GM12872 (cell line): ENCODE results near the gene NUP210L.
A peak's percentile ranks its signal among the peaks of the same experiment; 100 is the strongest.

Experiments
- CTCF ChIP-seq: IDR thresholded peaks from 3 replicates; pipeline ENCODE4 v1.5.1; 2011; ENCODE audit warnings: low read depth, mild to moderate bottlenecking, low read length, moderate library complexity; ENCODE audit not compliant: insufficient read depth

Gene NUP210L

GRCh38 chr1:154154534-154155191 is at the start of gene NUP210L:
TSS of gene NUP210L (minus strand) at chr1:154155073.
- TF ChIP-seq CTCF: no peak

- no peak for TF ChIP-seq CTCF
Observed at GRCh38 chr1:154199563-154199879, 44.6 kb upstream of the NUP210L start.

GRCh38 chr1:154198756-154199562 is 44.1 kb upstream of the NUP210L start:
- TF ChIP-seq CTCF: peak; percentile 58

- no peak for TF ChIP-seq CTCF
Observed at GRCh38 chr1:154193821-154194220, 38.9 kb upstream of the NUP210L start.

- no peak for TF ChIP-seq CTCF
Observed at GRCh38 chr1:154192476-154192875, 37.6 kb upstream of the NUP210L start.

GRCh38 chr1:154191990-154192461 is 37.2 kb upstream of the NUP210L start, which contains the start of gene TPM3:
TSS of gene TPM3 (minus strand) at chr1:154192100. CDS start at chr1:154192018, 82 bp downstream.
- TF ChIP-seq CTCF: no peak

GRCh38 chr1:154190550-154190949 is 35.7 kb upstream of the NUP210L start:
- TF ChIP-seq CTCF: no peak
